Endothelial cell of umbilical vein (primary cell): ENCODE results near the gene AKR1C2.
"Not testable (repeated sequence)": the region's sequence is repeated elsewhere in the genome, so short reads cannot be mapped to it uniquely, and the experiment has no call there.

Source experiments
- EZH2 ChIP-seq: IDR thresholded peaks from 2 replicates; pipeline ENCODE4 v1.6.1; 2012; ENCODE audit warnings: borderline replicate concordance, low read depth, mild to moderate bottlenecking, moderate library complexity, low read length, inconsistent platforms; ENCODE audit not compliant: severe bottlenecking
- POLR2A ChIP-seq: IDR thresholded peaks from 2 replicates; pipeline ENCODE4 v1.6.1; 2012; ENCODE audit warnings: low read depth, mild to moderate bottlenecking, control low read depth, low read length

GRCh38 chr10:4942931-4943330 lies 60.7 kb downstream of the AKR1C2 start:
- TF ChIP-seq EZH2, POLR2A: not testable (repeated sequence)
